Tibial nerve (tissue), 3 donors: ENCODE results near the gene CACNG1.

Source experiments
- POLR2A ChIP-seq, 2 donors: fragments of 450-650 bp; IDR thresholded peaks; one replicate each; pipeline ENCODE4 v1.6.1; 2017; ENCODE audit warnings: antibody characterized with exemption in 2 of 2, mild to moderate bottlenecking in 2 of 2, moderate library complexity in 2 of 2
- TF ChIP-seq, protein P1 (sequence below), 5 experiments: fragments of 200-600 bp in 3 of 5; fragments of 450-650 bp in 2 of 5; sonication (generic) in 3 of 5; IDR thresholded peaks; one replicate each; pipeline ENCODE4 v1.5.1; 2016 to 2019; ENCODE audit warnings: antibody characterized with exemption in 5 of 5, mild to moderate bottlenecking in 3 of 5, moderate library complexity in 2 of 5

DNA sequence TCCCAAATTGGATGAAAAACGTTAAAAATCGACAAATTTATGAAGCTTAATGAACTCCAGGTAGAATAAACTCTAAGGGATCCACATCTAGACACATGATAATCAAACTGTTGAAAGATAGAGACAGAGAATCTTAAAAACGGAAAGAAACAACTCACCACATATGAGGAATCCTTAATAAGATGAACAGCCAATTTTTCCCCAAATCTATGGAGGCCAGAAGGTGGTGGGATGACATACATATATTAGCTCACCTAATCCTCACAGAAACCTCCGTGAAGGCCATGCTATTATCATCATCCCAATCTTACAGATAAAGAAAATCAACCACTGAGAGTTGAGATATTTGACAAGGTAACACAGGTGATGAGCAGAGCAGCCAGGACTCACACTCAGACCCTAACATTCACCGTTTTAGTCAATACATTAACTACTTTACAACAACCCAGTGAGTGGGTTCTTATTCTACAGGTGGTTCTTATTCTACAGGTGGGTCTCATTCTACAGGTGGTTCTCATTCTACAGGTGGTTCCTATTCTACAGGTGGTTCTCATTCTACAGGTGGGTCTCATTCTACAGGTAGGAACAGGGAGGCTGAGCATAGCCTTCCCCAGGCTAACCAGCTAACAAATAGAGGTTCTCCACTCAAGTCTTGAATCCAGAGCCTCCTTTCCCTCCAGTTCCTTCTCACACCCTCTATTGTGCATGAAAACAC is 4.8 kb downstream of the CACNG1 start:
- no peak for TF ChIP-seq POLR2A (IDR thresholded peaks at IDR 0.05)
- TF ChIP-seq, protein P1, sequence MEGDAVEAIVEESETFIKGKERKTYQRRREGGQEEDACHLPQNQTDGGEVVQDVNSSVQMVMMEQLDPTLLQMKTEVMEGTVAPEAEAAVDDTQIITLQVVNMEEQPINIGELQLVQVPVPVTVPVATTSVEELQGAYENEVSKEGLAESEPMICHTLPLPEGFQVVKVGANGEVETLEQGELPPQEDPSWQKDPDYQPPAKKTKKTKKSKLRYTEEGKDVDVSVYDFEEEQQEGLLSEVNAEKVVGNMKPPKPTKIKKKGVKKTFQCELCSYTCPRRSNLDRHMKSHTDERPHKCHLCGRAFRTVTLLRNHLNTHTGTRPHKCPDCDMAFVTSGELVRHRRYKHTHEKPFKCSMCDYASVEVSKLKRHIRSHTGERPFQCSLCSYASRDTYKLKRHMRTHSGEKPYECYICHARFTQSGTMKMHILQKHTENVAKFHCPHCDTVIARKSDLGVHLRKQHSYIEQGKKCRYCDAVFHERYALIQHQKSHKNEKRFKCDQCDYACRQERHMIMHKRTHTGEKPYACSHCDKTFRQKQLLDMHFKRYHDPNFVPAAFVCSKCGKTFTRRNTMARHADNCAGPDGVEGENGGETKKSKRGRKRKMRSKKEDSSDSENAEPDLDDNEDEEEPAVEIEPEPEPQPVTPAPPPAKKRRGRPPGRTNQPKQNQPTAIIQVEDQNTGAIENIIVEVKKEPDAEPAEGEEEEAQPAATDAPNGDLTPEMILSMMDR (IDR thresholded peaks at IDR 0.05) = no peak
